Measurements from ENCODE around the gene REC8.
"Not testable (repeated sequence)": the region's sequence is repeated elsewhere in the genome, so short reads cannot be mapped to it uniquely, and the experiment has no call there.

REC8 gene

GRCh38 chr14:24185741-24186140 lies 13.9 kb downstream of the REC8 start:
- no peak for DNase-seq

GRCh38 chr14:24186831-24187538 lies 15.1 kb downstream of the REC8 start:
- no peak for DNase-seq

- no peak for DNase-seq
Observed at GRCh38 chr14:24187539-24187915, 15.6 kb downstream of the REC8 start.

GRCh38 chr14:24188251-24189058 lies 16.6 kb downstream of the REC8 start, which contains the start of gene IPO4:
IPO4 (minus strand) TSS chr14:24188816; CDS start chr14:24188787, 29 bp downstream.
- DNase-seq: peak; percentile 93 to 96

- no peak for DNase-seq
Observed at GRCh38 chr14:24189059-24189375, 17.1 kb downstream of the REC8 start.

- no peak for DNase-seq
Observed at GRCh38 chr14:24189460-24189859, 17.6 kb downstream of the REC8 start.

- no peak for DNase-seq
Observed at GRCh38 chr14:24190416-24190815, 18.5 kb downstream of the REC8 start.

- DNase-seq: no peak
Observed at GRCh38 chr14:24192933-24193332, 21.1 kb downstream of the REC8 start.

GRCh38 chr14:24194186-24194872 lies 22.4 kb downstream of the REC8 start:
- DNase-seq: no peak

- DNase-seq: no peak
Observed at GRCh38 chr14:24194873-24195185, 22.9 kb downstream of the REC8 start.

GRCh38 chr14:24195186-24196070 lies 23.5 kb downstream of the REC8 start, which contains the start of gene TM9SF1:
TM9SF1 (minus strand) TSS chr14:24195441; CDS start chr14:24195019, 422 bp downstream.
- peak; percentile 86 for DNase-seq

- no peak for DNase-seq
Observed at GRCh38 chr14:24196071-24197055, 24.5 kb downstream of the REC8 start.

GRCh38 chr14:24197056-24197450 lies 25.2 kb downstream of the REC8 start:
- DNase-seq: no peak

GRCh38 chr14:24198814-24199524 lies 27.1 kb downstream of the REC8 start:
- DNase-seq: no peak

- DNase-seq: not testable (repeated sequence)
Observed at GRCh38 chr14:24202538-24202937, 30.7 kb downstream of the REC8 start.

GRCh38 chr14:24203249-24203886 lies 31.5 kb downstream of the REC8 start:
- DNase-seq: not testable (repeated sequence)

GRCh38 chr14:24204163-24205146 lies 32.6 kb downstream of the REC8 start:
- no peak for DNase-seq

GRCh38 chr14:24206260-24207103 lies 34.6 kb downstream of the REC8 start:
- no peak for DNase-seq

Data from stimulated activated CD4-positive, alpha-beta T cell treated with anti-CD3 and anti-CD28 coated beads, Interleukin-2, amount 100 ng/mL, for 24 hours (primary cell).